Endothelial cell of umbilical vein (primary cell): Measurements from ENCODE around the gene SULT1A2. TPM values are rescaled to one million over a fixed set of nuclear protein-coding genes. Genes with fewer than 3 reads are reported as not detected.
"Not testable (repeated sequence)": the region's sequence is repeated elsewhere in the genome, so short reads cannot be mapped to it uniquely, and the experiment has no call there.

Source experiments
- BruUV-seq: library from RNA; stranded (reverse); fragments of 400-500 nt; replicated peaks from 2 replicates; lab custom pipeline; 2021; lab: Mats Ljungman, UMichigan
- CTCF ChIA-PET: fragments of 300-600, 350-600 bp; sonication (Branson Sonifier 250); formaldehyde crosslinking; loops from one replicate; lab custom pipeline; 2021; ENCODE audit warnings: antibody characterized with exemption, inconsistent platforms; lab: Charles Lee
- POLR2A ChIA-PET: fragments of 300-600, 350-600 bp; sonication (Branson Sonifier 250); formaldehyde crosslinking; loops from one replicate; lab custom pipeline; 2021; ENCODE audit warnings: antibody characterized with exemption, inconsistent platforms; lab: Charles Lee
- DNase-seq: peaks from one replicate; pipeline ENCODE4 v3.0.0-alpha.2; 2011; ENCODE audit warnings: low read depth, low spot score
- FAIRE-seq: peaks from 2 replicates; lab custom pipeline; 2011; peaks lifted over from hg19 to GRCh38; lab: Jason Lieb, UNC
- H2AFZ ChIP-seq: 2 replicates; pipeline ENCODE4 v1.6.0; 2012; ENCODE audit warnings: low read depth, low read length, control low read depth, inconsistent platforms
- H3K27ac ChIP-seq: 2 replicates; pipeline ENCODE4 v1.5.1; 2011; ENCODE audit warnings: low read depth, mild to moderate bottlenecking, control low read depth, low read length, moderate library complexity; ENCODE audit not compliant: insufficient read depth
- H3K27me3 ChIP-seq, 2 experiments: 2 replicates each; pipeline versions ENCODE4 v1.6.0 to v1.6.1; 2011; ENCODE audit warnings: low read length in 2 of 2, mixed read lengths in 1 of 2; ENCODE audit not compliant: control insufficient read depth in 2 of 2, insufficient read depth in 2 of 2
- H3K36me3 ChIP-seq, 2 experiments: 2 replicates in 1 of 2; 3 replicates in 1 of 2; pipeline ENCODE4 v1.5.1; 2011; ENCODE audit warnings: low read length in 2 of 2, mild to moderate bottlenecking in 1 of 2, moderate library complexity in 1 of 2; ENCODE audit not compliant: control insufficient read depth in 2 of 2, insufficient read depth in 2 of 2; ENCODE audit errors: extremely low read depth in 1 of 2
- H3K4me1 ChIP-seq: 3 replicates; pipeline ENCODE4 v1.5.1; 2011; ENCODE audit warnings: mild to moderate bottlenecking, low read length; ENCODE audit not compliant: control insufficient read depth, insufficient read depth; ENCODE audit errors: extremely low read depth
- H3K4me2 ChIP-seq: 2 replicates; pipeline ENCODE4 v1.6.1; 2011; ENCODE audit warnings: low read length, control low read depth, mixed read lengths; ENCODE audit not compliant: insufficient read depth
- H3K4me3 ChIP-seq, 3 experiments: fragments of 200-600 bp in 1 of 3; sonication (generic), shearing (Covaris generic) in 1 of 3; replicated peaks in 1 of 3; 2 replicates each; pipeline ENCODE4 v1.5.1; 2011 to 2016; ENCODE audit warnings: control low read depth in 3 of 3, low read length in 3 of 3, mild to moderate bottlenecking in 2 of 3, inconsistent platforms in 1 of 3, low read depth in 1 of 3, moderate library complexity in 1 of 3; ENCODE audit not compliant: insufficient read depth in 1 of 3
- H3K79me2 ChIP-seq: 2 replicates; pipeline ENCODE4 v1.6.0; 2012; ENCODE audit warnings: low read length, inconsistent platforms; ENCODE audit not compliant: control insufficient read depth, insufficient read depth
- H3K9ac ChIP-seq: replicated peaks from 2 replicates; pipeline ENCODE3; 2011; ENCODE audit warnings: low read length, control low read depth; ENCODE audit not compliant: insufficient read depth; ENCODE audit errors: extremely low read depth
- H3K9me1 ChIP-seq: replicated peaks from 3 replicates; pipeline ENCODE4 v1.6.0; 2011; ENCODE audit warnings: mild to moderate bottlenecking, low read length; ENCODE audit not compliant: control insufficient read depth, insufficient read depth; ENCODE audit errors: extremely low read depth
- H3K9me3 ChIP-seq: replicated peaks from 2 replicates; pipeline ENCODE4 v1.5.1; 2012; ENCODE audit warnings: low read length, inconsistent platforms; ENCODE audit not compliant: control insufficient read depth, insufficient read depth
- H4K20me1 ChIP-seq: replicated peaks from 2 replicates; pipeline ENCODE3; 2011; ENCODE audit warnings: mild to moderate bottlenecking, low read length; ENCODE audit not compliant: control insufficient read depth, insufficient read depth; ENCODE audit errors: extremely low read depth
- dilution Hi-C: fragments of 300-500 bp; cut with MboI; formaldehyde crosslinking; loops from one replicate; pipeline ENCODE4 v1.15.0; 2019; ENCODE audit warnings: low sequenced_read_pairs; ENCODE audit not compliant: extremely low pct_ligation_motif_present
- intact Hi-C: fragments of 100-400 bp; cut with micrococcal nuclease; formaldehyde crosslinking; loops from one replicate; pipeline ENCODE4 v1.10.0; 2022
- polyA plus RNA-seq, 4 experiments: library from polyadenylated mRNA; depleted of rRNA in 3 of 4; stranded (reverse) in 3 of 4; unstranded in 1 of 4; fragments of >200 nt; gene quantifications; 2 replicates each; pipeline versions ENCODE4 v1.2.1 to v1.2.3, GENCODE V29; 2011 to 2012; ENCODE audit warnings: missing spikeins in 1 of 4
- total RNA-seq: library from RNA; stranded (reverse); gene quantifications from 2 replicates; pipeline ENCODE4 v1.2.3, GENCODE V29; 2021
- TF ChIP-seq, protein P1 (sequence below), 2 donors: IDR thresholded peaks; 1 replicate in 1 of 2; 2 replicates in 1 of 2; pipeline ENCODE4 v1.5.1; 2011; ENCODE audit warnings: low read length in 2 of 2, mild to moderate bottlenecking in 2 of 2, moderate library complexity in 2 of 2, control low read depth in 1 of 2, inconsistent platforms in 1 of 2, low read depth in 1 of 2; ENCODE audit not compliant: insufficient read depth in 1 of 2; ENCODE audit errors: extremely low read depth in 1 of 2

Gene SULT1A2
- total and polyA plus RNA-seq, 2 donors (not counting 3 experiments of a cell fraction or from before 2014, with no cell fraction given) = not detected

DNA sequence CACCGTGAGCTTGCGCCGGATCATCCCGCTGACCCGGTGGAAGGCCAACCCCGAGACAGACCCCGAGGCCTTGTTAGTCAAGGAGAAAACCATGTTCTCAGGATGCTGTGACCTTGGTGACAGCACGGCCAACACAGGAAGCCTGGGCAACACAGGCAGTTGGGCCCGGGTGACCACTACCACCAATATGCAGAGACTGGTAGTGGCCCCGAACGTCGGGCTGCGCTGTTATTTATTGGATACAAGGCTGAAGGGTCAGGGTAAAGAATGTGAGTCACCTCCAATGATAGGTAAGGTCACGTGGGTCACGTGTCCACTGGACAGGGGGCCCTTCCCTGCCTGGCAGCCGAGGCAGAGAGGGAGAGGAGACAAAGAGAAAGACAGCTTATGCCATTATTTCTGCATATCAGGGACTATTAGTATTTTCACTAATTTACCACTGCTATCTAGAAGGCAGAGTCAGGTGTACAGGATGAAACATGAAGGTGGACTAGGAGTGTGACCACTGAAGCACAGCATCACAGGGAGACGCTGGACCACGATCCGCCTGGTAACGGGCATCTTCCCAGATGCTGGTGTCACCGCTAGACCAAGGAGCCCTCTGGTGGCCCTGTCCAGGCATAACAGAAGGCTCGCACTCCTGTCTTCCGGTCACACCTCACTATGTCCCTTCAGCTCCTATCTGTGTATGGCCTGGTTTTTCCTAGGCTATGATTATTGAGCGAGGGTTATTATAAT lies 18.8 kb upstream of the SULT1A2 start:
- H3K27ac ChIP-seq, H3K36me3 ChIP-seq, H3K4me3 ChIP-seq, H2AFZ ChIP-seq, H4K20me1 ChIP-seq, BruUV-seq, H3K9me3 ChIP-seq, H3K9me1 ChIP-seq, H3K27me3 ChIP-seq, H3K4me2 ChIP-seq, dilution Hi-C loops, H3K4me1 ChIP-seq, POLR2A ChIA-PET, H3K79me2 ChIP-seq, H3K9ac ChIP-seq: not testable (repeated sequence)
- DNase-seq (peak; percentile 24), FAIRE-seq (peak; percentile 58)
- intact Hi-C loops = loop anchor here (5.0 kb wide), 2 partner anchors 88 to 293 kb away; no protein-coding TSS in a partner anchor
- CTCF ChIA-PET = interaction anchor here (1.3 to 1.6 kb wide), 4 partner anchors 12 to 207 kb away, joined by 3 to 4 read pairs (median 4); partner anchors contain the start of gene ATXN2L
- TF ChIP-seq, protein P1, sequence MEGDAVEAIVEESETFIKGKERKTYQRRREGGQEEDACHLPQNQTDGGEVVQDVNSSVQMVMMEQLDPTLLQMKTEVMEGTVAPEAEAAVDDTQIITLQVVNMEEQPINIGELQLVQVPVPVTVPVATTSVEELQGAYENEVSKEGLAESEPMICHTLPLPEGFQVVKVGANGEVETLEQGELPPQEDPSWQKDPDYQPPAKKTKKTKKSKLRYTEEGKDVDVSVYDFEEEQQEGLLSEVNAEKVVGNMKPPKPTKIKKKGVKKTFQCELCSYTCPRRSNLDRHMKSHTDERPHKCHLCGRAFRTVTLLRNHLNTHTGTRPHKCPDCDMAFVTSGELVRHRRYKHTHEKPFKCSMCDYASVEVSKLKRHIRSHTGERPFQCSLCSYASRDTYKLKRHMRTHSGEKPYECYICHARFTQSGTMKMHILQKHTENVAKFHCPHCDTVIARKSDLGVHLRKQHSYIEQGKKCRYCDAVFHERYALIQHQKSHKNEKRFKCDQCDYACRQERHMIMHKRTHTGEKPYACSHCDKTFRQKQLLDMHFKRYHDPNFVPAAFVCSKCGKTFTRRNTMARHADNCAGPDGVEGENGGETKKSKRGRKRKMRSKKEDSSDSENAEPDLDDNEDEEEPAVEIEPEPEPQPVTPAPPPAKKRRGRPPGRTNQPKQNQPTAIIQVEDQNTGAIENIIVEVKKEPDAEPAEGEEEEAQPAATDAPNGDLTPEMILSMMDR (IDR thresholded peaks at IDR 0.05; ENCODE audit: extremely low read depth in 1 of 2, insufficient read depth in 1 of 2, low read depth in 1 of 2, low read length in 2 of 2) = peak in 1 of 2 donors; percentile 56

DNA sequence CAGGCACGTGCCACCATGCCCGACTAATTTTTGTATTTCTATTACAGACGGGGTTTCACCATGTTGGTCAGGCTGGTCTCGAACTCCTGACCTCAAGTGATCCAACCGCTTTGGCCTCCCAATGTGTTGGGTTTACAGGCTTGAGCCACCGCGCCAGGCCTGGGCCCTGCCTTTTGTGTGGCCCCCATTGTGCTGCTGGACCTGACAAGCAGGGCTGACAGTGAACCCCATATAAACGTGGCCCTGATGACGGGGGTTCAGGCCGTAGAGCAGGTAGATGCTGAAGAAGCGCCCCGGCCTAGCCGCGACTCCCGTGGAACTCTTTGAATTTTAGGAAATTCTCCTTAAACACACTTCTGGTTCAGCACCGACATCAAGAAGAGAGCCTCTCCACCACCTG lies 17.7 kb upstream of the SULT1A2 start:
- H3K27ac ChIP-seq, H3K4me1 ChIP-seq, BruUV-seq, CTCF ChIA-PET, H3K27me3 ChIP-seq, H3K36me3 ChIP-seq, H3K9me3 ChIP-seq, DNase-seq, H4K20me1 ChIP-seq, FAIRE-seq, H3K9me1 ChIP-seq, H3K79me2 ChIP-seq, intact Hi-C loops, H2AFZ ChIP-seq, POLR2A ChIA-PET, H3K9ac ChIP-seq, H3K4me2 ChIP-seq, dilution Hi-C loops, H3K4me3 ChIP-seq: not testable (repeated sequence)

DNA sequence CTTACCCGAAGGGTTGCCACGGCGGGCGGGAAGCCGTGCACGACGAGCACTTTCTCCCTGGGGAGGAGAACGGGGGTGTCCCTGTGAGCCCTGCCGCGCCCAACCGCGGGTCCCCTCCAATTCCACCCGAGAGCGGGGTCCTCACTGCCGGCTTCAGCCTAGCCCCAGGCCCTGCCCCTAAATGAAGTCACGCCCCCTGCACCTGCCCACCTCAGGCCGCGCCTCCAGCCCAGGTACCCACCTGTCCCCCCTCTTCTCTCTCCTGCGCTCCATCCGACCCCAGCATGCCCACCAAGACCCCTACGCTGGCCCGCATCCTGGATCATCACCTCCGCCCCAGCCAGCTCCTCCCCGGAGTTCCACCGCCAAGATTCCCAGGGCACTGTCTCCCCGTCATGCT lies 17.1 kb upstream of the SULT1A2 start:
- CTCF ChIA-PET, dilution Hi-C loops: not testable (repeated sequence)

More for the DNA sequence above, 17.1 kb upstream of the SULT1A2 start:
- H3K4me3 ChIP-seq, H3K9ac ChIP-seq, H3K9me3 ChIP-seq, DNase-seq, H3K36me3 ChIP-seq, H3K27me3 ChIP-seq, H3K79me2 ChIP-seq, H3K27ac ChIP-seq, H3K4me2 ChIP-seq, H2AFZ ChIP-seq, H3K9me1 ChIP-seq, FAIRE-seq, H4K20me1 ChIP-seq, POLR2A ChIA-PET, BruUV-seq, H3K4me1 ChIP-seq, intact Hi-C loops: not testable (repeated sequence)
